ENCODE data around the gene FAM118A. TPM values are rescaled to one million over a fixed set of nuclear protein-coding genes. Genes with fewer than 3 reads are reported as not detected.
"Not testable (repeated sequence)": the region's sequence is repeated elsewhere in the genome, so short reads cannot be mapped to it uniquely, and the experiment has no call there.

Gene FAM118A
- total RNA-seq, 1 donor from 2014 or later, result 59.3 TPM

- Mint-ChIP-seq H3K27ac (no peak overlapping the region), H3K4me3 (no peak overlapping the region), H3K9me3 (no peaks in the 10 kb centered on the region), H3K4me1 (no peaks in the 10 kb centered on the region), H3K27me3 (no peaks in the 10 kb centered on the region), H3K36me3 (ENCODE audit: low read depth) (peaks cover 1% of the 10 kb centered on the region)
- intact Hi-C loops (cut with micrococcal nuclease), result no loop called here
- no peak for TF ChIP-seq CTCF (IDR thresholded peaks at IDR 0.05)
- ChIA-PET CTCF (no interaction called here), POLR2A (no interaction called here)
- ATAC-seq (ENCODE audit: low read depth) (no peak), DNase-seq (no peak)
Measured at GRCh38 chr22:45353786-45354185, 44.1 kb downstream of the FAM118A start.

GRCh38 chr22:45357490-45357889 is 47.8 kb downstream of the FAM118A start:
- ChIA-PET POLR2A (no interaction called here), CTCF (no interaction called here)
- Mint-ChIP-seq H3K27me3 (peaks cover 4% of the 10 kb centered on the region), H3K4me1 (no peaks in the 10 kb centered on the region), H3K36me3 (ENCODE audit: low read depth) (peaks cover 1% of the 10 kb centered on the region), H3K9me3 (no peaks in the 10 kb centered on the region), H3K27ac (no peak overlapping the region), H3K4me3 (no peak overlapping the region)
- DNase-seq (no peak), ATAC-seq (ENCODE audit: low read depth) (no peak)
- intact Hi-C loops (cut with micrococcal nuclease), result no loop called here
- no peak for TF ChIP-seq CTCF (IDR thresholded peaks at IDR 0.05)

GRCh38 chr22:45358127-45358526 is 48.4 kb downstream of the FAM118A start:
- CTCF ChIA-PET, result no interaction called here
- Mint-ChIP-seq H3K36me3 (ENCODE audit: low read depth) (peaks cover 1% of the 10 kb centered on the region), H3K4me3 (no peak overlapping the region), H3K4me1 (no peaks in the 10 kb centered on the region), H3K27ac (no peak overlapping the region), H3K9me3 (no peaks in the 10 kb centered on the region), H3K27me3 (peaks cover 4% of the 10 kb centered on the region)
- POLR2A ChIA-PET, result no interaction called here
- no peak for ATAC-seq (ENCODE audit: low read depth)
- no peak for DNase-seq
- TF ChIP-seq CTCF (IDR thresholded peaks at IDR 0.05), result no peak
- intact Hi-C loops (cut with micrococcal nuclease), result no loop called here

GRCh38 chr22:45359627-45360026 is 49.9 kb downstream of the FAM118A start:
- POLR2A ChIA-PET, result no interaction called here
- peaks cover 7% of the 10 kb centered on the region for H3K27me3 Mint-ChIP-seq
- no peaks in the 10 kb centered on the region for H3K36me3 Mint-ChIP-seq (ENCODE audit: low read depth)
- ATAC-seq (ENCODE audit: low read depth) (no peak), DNase-seq (no peak)
- H3K27ac Mint-ChIP-seq, result no peak overlapping the region
- no peaks in the 10 kb centered on the region for H3K9me3 Mint-ChIP-seq
- no peak for TF ChIP-seq CTCF (IDR thresholded peaks at IDR 0.05)
- no peaks in the 10 kb centered on the region for H3K4me1 Mint-ChIP-seq
- intact Hi-C loops (cut with micrococcal nuclease), result no loop called here
- CTCF ChIA-PET, result no interaction called here
- no peak overlapping the region for H3K4me3 Mint-ChIP-seq

- no peak overlapping the region for H3K27ac Mint-ChIP-seq
- peaks cover 9% of the 10 kb centered on the region for H3K9me3 Mint-ChIP-seq
- DNase-seq, result no peak
- POLR2A ChIA-PET, result no interaction called here
- CTCF ChIA-PET, result no interaction called here
- peaks cover 2% of the 10 kb centered on the region for H3K36me3 Mint-ChIP-seq (ENCODE audit: low read depth)
- intact Hi-C loops (cut with micrococcal nuclease), result no loop called here
- H3K4me1 Mint-ChIP-seq, result no peaks in the 10 kb centered on the region
- no peak overlapping the region for H3K4me3 Mint-ChIP-seq
- no peak for TF ChIP-seq CTCF (IDR thresholded peaks at IDR 0.05)
- no peak for ATAC-seq (ENCODE audit: low read depth)
- peaks cover 10% of the 10 kb centered on the region for H3K27me3 Mint-ChIP-seq
Measured at GRCh38 chr22:45366713-45367112, 57.0 kb downstream of the FAM118A start.

- H3K36me3 Mint-ChIP-seq (ENCODE audit: low read depth); H3K27ac Mint-ChIP-seq; ATAC-seq (ENCODE audit: low read depth); intact Hi-C loops (cut with micrococcal nuclease); DNase-seq; H3K27me3 Mint-ChIP-seq; CTCF ChIA-PET; H3K4me3 Mint-ChIP-seq; POLR2A ChIA-PET; H3K9me3 Mint-ChIP-seq; H3K4me1 Mint-ChIP-seq: not testable (repeated sequence)
Measured at GRCh38 chr22:45373592-45373991, 63.9 kb downstream of the FAM118A start.
